Breast epithelium (tissue), 4 donors: ENCODE measurements around the gene SHB. TPM values are rescaled to one million over a fixed set of nuclear protein-coding genes. Genes with fewer than 3 reads are reported as not detected.
"Not testable (repeated sequence)": the region's sequence is repeated elsewhere in the genome, so short reads cannot be mapped to it uniquely, and the experiment has no call there.

ENCODE experiments used
- DNase-seq, 2 donors: peaks; one replicate each; pipeline ENCODE4 v3.0.0-alpha.2; 2019; ENCODE audit warnings: low spot score in 2 of 2
- H3K27ac ChIP-seq, 2 donors: fragments of 200-600 bp; sonication (generic) in 1 of 2; one replicate each; pipeline ENCODE4 v1.5.1; 2016 to 2019; ENCODE audit warnings: mild to moderate bottlenecking in 1 of 2
- H3K27me3 ChIP-seq, 2 donors: fragments of 200-600 bp; sonication (generic) in 1 of 2; one replicate each; pipeline versions ENCODE4 v1.5.1 to v1.6.0; 2017 to 2019; ENCODE audit warnings: control low read depth in 1 of 2, mild to moderate bottlenecking in 1 of 2
- H3K36me3 ChIP-seq: fragments of 200-600 bp; one replicate; pipeline ENCODE4 v1.5.1; 2019
- H3K4me1 ChIP-seq, 2 donors: fragments of 200-600 bp; sonication (generic); one replicate each; pipeline ENCODE4 v1.5.1; 2016 to 2019; ENCODE audit warnings: control low read depth in 1 of 2
- H3K4me3 ChIP-seq, 3 donors: fragments of 200-600 bp; sonication (generic); 1 replicate in 2 of 3; 2 replicates in 1 of 3; pipeline ENCODE4 v1.5.1; 2016 to 2019; ENCODE audit warnings: mild to moderate bottlenecking in 3 of 3, moderate library complexity in 2 of 3
- H3K9me3 ChIP-seq, 2 donors: fragments of 200-600 bp; sonication (generic) in 1 of 2; one replicate each; pipeline ENCODE4 v1.5.1; 2016 to 2019; ENCODE audit warnings: control low read depth in 1 of 2
- CTCF ChIP-seq, 3 donors: fragments of 450-650 bp; IDR thresholded peaks; one replicate each; pipeline ENCODE4 v1.5.1; 2016 to 2017; ENCODE audit warnings: antibody characterized with exemption in 3 of 3, mild to moderate bottlenecking in 3 of 3, moderate library complexity in 3 of 3
- POLR2A ChIP-seq: fragments of 450-650 bp; IDR thresholded peaks from one replicate; pipeline ENCODE4 v1.6.1; 2016; ENCODE audit warnings: antibody characterized with exemption, mild to moderate bottlenecking, moderate library complexity
- POLR2AphosphoS5 ChIP-seq, 3 donors: sonication (generic); formaldehyde crosslinking; IDR thresholded peaks; one replicate each; pipeline ENCODE4 v1.6.1; 2017; ENCODE audit warnings: antibody characterized with exemption in 3 of 3
- intact Hi-C: fragments of 100-400 bp; cut with DNase I; formaldehyde crosslinking; loops from one replicate; pipeline ENCODE4 v1.15.1; 2023; ENCODE audit warnings: low total_unique reads
- total RNA-seq, 3 donors: library from RNA; depleted of rRNA; stranded (reverse); fragments of >200 nt; gene quantifications; one replicate each; pipeline ENCODE4 v1.1.0, GENCODE V29; 2016

SHB gene
- total RNA-seq, 3 donors from 2014 or later = 3.8 to 18.7 (median 17.9) TPM

DNA sequence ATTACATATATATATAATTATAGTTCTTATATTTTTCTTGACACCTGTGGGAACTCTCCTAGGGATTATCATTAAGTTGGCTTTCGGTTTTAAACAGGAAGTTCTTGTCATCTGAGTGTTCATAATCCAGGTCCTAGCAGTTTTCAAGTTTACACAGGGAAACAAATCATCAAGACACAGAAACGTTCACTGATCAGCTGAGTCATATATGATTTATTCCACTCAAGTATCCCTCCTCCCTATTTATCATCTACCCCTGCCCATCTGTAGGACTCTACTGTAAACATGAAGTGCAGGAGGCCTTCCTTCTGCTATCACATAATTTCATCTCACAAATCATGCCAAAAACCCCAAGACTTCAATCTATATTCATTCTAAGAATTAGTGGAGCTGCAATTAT, 171.4 kb downstream of the SHB start:
- no peak for TF ChIP-seq CTCF (IDR thresholded peaks at IDR 0.05)
- TF ChIP-seq POLR2A = no peak
- TF ChIP-seq POLR2AphosphoS5 (IDR thresholded peaks at IDR 0.05) = no peak
- no peak overlapping the region for H3K27ac ChIP-seq
- H3K36me3 ChIP-seq = no peaks in the 10 kb centered on the region
- H3K27me3 ChIP-seq = no peaks in the 10 kb centered on the region
- H3K4me1 ChIP-seq = peaks cover 0 to 1% of the 10 kb centered on the region in 2 donors
- intact Hi-C loops = no loop called here
- H3K9me3 ChIP-seq = no peaks in the 10 kb centered on the region
- DNase-seq = no peak
- H3K4me3 ChIP-seq = no peak overlapping the region

DNA sequence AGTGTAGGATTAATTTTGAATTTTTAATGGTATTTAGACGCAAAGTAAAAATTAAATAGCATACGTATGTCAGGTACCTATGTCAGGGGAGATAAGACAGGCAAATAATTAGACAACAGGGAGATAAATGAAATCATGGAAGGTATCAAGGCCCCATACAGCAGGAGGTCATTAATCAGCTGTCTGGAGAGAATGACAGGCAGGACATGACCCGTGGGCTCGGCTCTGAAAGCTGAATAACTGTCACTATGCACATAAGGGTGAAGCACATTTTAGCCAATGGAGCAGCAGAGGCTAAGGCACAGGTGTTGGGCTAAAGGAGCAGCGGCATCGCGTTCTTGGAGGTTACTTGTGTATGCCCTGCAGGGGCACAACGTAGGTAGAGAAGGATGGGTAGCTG, 177.0 kb downstream of the SHB start:
- intact Hi-C loops = no loop called here
- no peak for DNase-seq
- Histone ChIP-seq H3K4me1 (no peaks in the 10 kb centered on the region), H3K4me3 (no peak overlapping the region), H3K9me3 (no peaks in the 10 kb centered on the region), H3K36me3 (no peaks in the 10 kb centered on the region), H3K27me3 (no peaks in the 10 kb centered on the region), H3K27ac (no peak overlapping the region)
- TF ChIP-seq POLR2AphosphoS5 (IDR thresholded peaks at IDR 0.05) (no peak), CTCF (IDR thresholded peaks at IDR 0.05) (no peak), POLR2A (no peak)

- H3K36me3 ChIP-seq, intact Hi-C loops, H3K9me3 ChIP-seq, H3K27ac ChIP-seq, H3K4me3 ChIP-seq, H3K27me3 ChIP-seq, H3K4me1 ChIP-seq, DNase-seq: not testable (repeated sequence)
Measured at GRCh38 chr9:37891042-37891441, 178.0 kb downstream of the SHB start.

DNA sequence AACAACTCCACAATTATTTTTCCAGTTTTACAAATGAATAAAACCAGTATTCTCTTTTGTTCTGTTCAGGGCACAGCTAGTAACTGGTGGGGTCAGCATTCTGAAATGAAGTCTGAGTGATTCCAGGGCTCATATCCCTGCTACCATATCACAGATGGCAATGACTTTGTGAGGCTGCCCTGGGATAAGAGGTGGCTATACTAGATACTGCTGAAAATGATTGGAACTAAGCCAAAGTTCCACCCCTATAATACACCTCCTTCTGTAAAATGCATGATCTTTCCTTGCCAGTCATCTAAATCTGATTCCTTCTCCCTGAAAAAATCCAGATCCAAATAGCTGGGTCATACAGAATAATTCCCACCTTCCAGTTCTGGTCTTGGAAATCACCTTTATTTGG, 179.5 kb downstream of the SHB start:
- Histone ChIP-seq H3K4me1 (no peaks in the 10 kb centered on the region), H3K9me3 (no peaks in the 10 kb centered on the region), H3K36me3 (no peaks in the 10 kb centered on the region), H3K27ac (no peak overlapping the region), H3K27me3 (no peaks in the 10 kb centered on the region), H3K4me3 (no peak overlapping the region)
- TF ChIP-seq POLR2AphosphoS5 (IDR thresholded peaks at IDR 0.05) (no peak), CTCF (IDR thresholded peaks at IDR 0.05) (no peak), POLR2A (no peak)
- intact Hi-C loops = no loop called here
- no peak for DNase-seq

- H3K36me3 ChIP-seq, intact Hi-C loops: not testable (repeated sequence)
Measured at GRCh38 chr9:37887977-37888583, 180.9 kb downstream of the SHB start.

DNA sequence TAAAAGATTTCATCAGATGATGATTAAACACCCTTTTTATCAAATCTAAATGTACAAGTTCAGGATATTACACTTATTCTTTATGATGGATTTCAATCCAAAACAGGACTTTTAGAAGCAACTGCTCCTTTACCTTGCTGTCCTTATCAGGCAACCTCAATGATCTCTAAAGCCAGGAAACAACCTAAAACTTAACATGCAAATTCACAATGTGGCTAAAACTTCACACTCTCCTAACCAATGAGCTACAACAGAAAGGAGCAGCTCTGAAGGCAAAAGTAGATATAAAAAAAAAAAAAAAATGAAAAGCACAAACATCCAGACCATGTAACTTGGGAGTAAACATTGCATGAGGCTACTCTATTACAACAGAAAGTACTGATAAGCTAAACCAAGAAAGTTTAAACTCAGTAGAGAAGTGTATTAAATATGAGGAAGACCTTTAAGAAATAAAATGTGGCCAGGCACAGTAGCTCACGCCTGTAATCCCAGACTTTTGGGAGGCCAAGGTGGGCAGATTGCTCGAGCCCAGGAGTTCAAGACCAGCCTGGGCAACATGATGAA, 188.0 kb downstream of the SHB start:
- intact Hi-C loops = no loop called here

More at GRCh38 chr9:37887977-37888583, 180.9 kb downstream of the SHB start:
- not testable (repeated sequence) for H3K4me1 ChIP-seq, H3K27ac ChIP-seq, DNase-seq, H3K27me3 ChIP-seq, H3K9me3 ChIP-seq, H3K4me3 ChIP-seq

More for the DNA sequence above, 188.0 kb downstream of the SHB start:
- Histone ChIP-seq H3K9me3 (no peaks in the 10 kb centered on the region), H3K27ac (no peak overlapping the region), H3K4me3 (no peak overlapping the region), H3K27me3 (no peaks in the 10 kb centered on the region), H3K36me3 (no peaks in the 10 kb centered on the region), H3K4me1 (no peaks in the 10 kb centered on the region)
- DNase-seq = no peak
- TF ChIP-seq POLR2AphosphoS5 (IDR thresholded peaks at IDR 0.05) (no peak), POLR2A (no peak), CTCF (IDR thresholded peaks at IDR 0.05) (no peak)
